GM12878 (cell line): ENCODE measurements around the gene CLMP. TPM values are rescaled to one million over a fixed set of nuclear protein-coding genes. Genes with fewer than 3 reads are reported as not detected.

Experiments used
- ATAC-seq: fragments of 200-7000 bp; cut with Tn5 transposase; 3 replicates; pipeline ENCODE4 v1.9.1; 2020; ENCODE audit warnings: mild to moderate bottlenecking, moderate library complexity
- BruUV-seq: library from RNA; stranded (reverse); fragments of 400-500 nt; replicated peaks from 2 replicates; lab custom pipeline; 2021; lab: Mats Ljungman, UMichigan
- CTCF ChIA-PET: fragments of 300-600 bp; sonication (Branson Sonifier 250); formaldehyde crosslinking; extraction: SDS; loops from one replicate; lab custom pipeline; 2021; ENCODE audit warnings: inconsistent platforms; lab: Yijun Ruan, JAX
- POLR2A ChIA-PET: fragments of 350-600 bp; formaldehyde crosslinking; extraction: SDS; loops from one replicate; lab custom pipeline; 2021; ENCODE audit warnings: inconsistent platforms; lab: Charles Lee
- RAD21 ChIA-PET: fragments of 300-600 bp; sonication (Branson Sonifier 250); formaldehyde crosslinking; loops from one replicate; lab custom pipeline; 2023; ENCODE audit warnings: antibody characterized with exemption; ENCODE audit not compliant: unreplicated experiment; lab: Charles Lee
- SMC1A ChIA-PET: fragments of 300-600 bp; sonication (Branson Sonifier 250); formaldehyde crosslinking; loops from one replicate; lab custom pipeline; 2023; ENCODE audit not compliant: unreplicated experiment, uncharacterized antibody; lab: Charles Lee
- DNase-seq: peaks from one replicate; pipeline ENCODE4 v3.0.0-alpha.2; 2011; ENCODE audit warnings: low read depth, low spot score
- FAIRE-seq: peaks from 3 replicates; lab custom pipeline; 2011; peaks lifted over from hg19 to GRCh38; lab: Jason Lieb, UNC
- H2AFZ ChIP-seq: 2 replicates; pipeline ENCODE4 v1.6.0; 2011; ENCODE audit warnings: low read depth, low read length, control low read depth; ENCODE audit not compliant: control insufficient read depth
- H3K27ac ChIP-seq: 2 replicates; pipeline ENCODE4 v1.5.1; 2011; ENCODE audit warnings: control low read depth; ENCODE audit not compliant: control insufficient read depth, insufficient read depth
- H3K27me3 ChIP-seq, 2 experiments: replicated peaks in 1 of 2; 2 replicates each; pipeline versions ENCODE4 v1.6.0 to v1.6.1; 2011; ENCODE audit warnings: low read length in 1 of 2; ENCODE audit not compliant: control insufficient read depth in 2 of 2, insufficient read depth in 2 of 2
- H3K36me3 ChIP-seq, 2 experiments: 2 replicates each; pipeline ENCODE4 v1.5.1; 2011; ENCODE audit warnings: low read length in 1 of 2; ENCODE audit not compliant: control insufficient read depth in 2 of 2, insufficient read depth in 2 of 2
- H3K4me1 ChIP-seq: 2 replicates; pipeline ENCODE4 v1.6.1; 2011; ENCODE audit warnings: mild to moderate bottlenecking, low read length, moderate library complexity, mixed read lengths; ENCODE audit not compliant: control insufficient read depth, insufficient read depth
- H3K4me2 ChIP-seq: 2 replicates; pipeline ENCODE4 v1.6.0; 2011; ENCODE audit warnings: control low read depth; ENCODE audit not compliant: control insufficient read depth, insufficient read depth
- H3K4me3 ChIP-seq: fragments of 200-600 bp; sonication (generic); 2 replicates; pipeline ENCODE4 v1.5.1; 2016
- H3K79me2 ChIP-seq: 2 replicates; pipeline ENCODE4 v1.6.0; 2011; ENCODE audit warnings: low read length; ENCODE audit not compliant: control insufficient read depth, insufficient read depth
- H3K9ac ChIP-seq: 2 replicates; pipeline ENCODE4 v1.8.0; 2011; ENCODE audit warnings: low read length, control low read depth, mixed read lengths; ENCODE audit not compliant: control insufficient read depth, insufficient read depth
- H3K9me3 ChIP-seq: replicated peaks from 3 replicates; pipeline ENCODE4 v1.5.1; 2011; ENCODE audit warnings: mild to moderate bottlenecking, low read length; ENCODE audit not compliant: control insufficient read depth, insufficient read depth
- H4K20me1 ChIP-seq: 2 replicates; pipeline ENCODE4 v1.6.0; 2011; ENCODE audit not compliant: control insufficient read depth, insufficient read depth
- CEBPZ ChIP-seq: fragments of 150-350 bp; IDR thresholded peaks from 2 replicates; pipeline ENCODE4 v1.6.1; 2016; ENCODE audit warnings: low read depth, low read length
- ETV6 ChIP-seq, 2 experiments: fragments of 450-650 bp in 1 of 2; IDR thresholded peaks in 1 of 2; conservative IDR thresholded peaks in 1 of 2; 2 replicates each; pipeline ENCODE4 v1.6.1; 2014; ENCODE audit warnings: antibody characterized with exemption in 1 of 2, borderline replicate concordance in 1 of 2, low read depth in 1 of 2, mild to moderate bottlenecking in 1 of 2, moderate library complexity in 1 of 2
- FOXM1 ChIP-seq: IDR thresholded peaks from 2 replicates; pipeline ENCODE4 v1.6.1; 2012; ENCODE audit warnings: low read depth, mild to moderate bottlenecking, inconsistent platforms, low read length, moderate library complexity
- SMAD5 ChIP-seq: IDR thresholded peaks from 2 replicates; pipeline ENCODE4 v1.6.1; 2016; ENCODE audit warnings: antibody characterized with exemption, low read depth
- TBL1XR1 ChIP-seq: IDR thresholded peaks from 2 replicates; pipeline ENCODE4 v1.6.1; 2012; ENCODE audit warnings: low read depth, low read length, improper control_type of control experiment
- ZBED1 ChIP-seq: IDR thresholded peaks from 2 replicates; pipeline ENCODE4 v1.6.1; 2016; ENCODE audit warnings: borderline replicate concordance
- ZNF217 ChIP-seq: fragments of 450-650 bp; IDR thresholded peaks from 2 replicates; pipeline ENCODE4 v1.6.1; 2017; ENCODE audit warnings: antibody characterized with exemption, mild to moderate bottlenecking
- WGBS: methylation state at CpG from one replicate; pipeline ENCODE4 v1.1.6; 2016; ENCODE audit warnings: low lambda C conversion rate; ENCODE audit not compliant: insufficient replicate concordance, insufficient coverage; ENCODE audit errors: missing lambda C conversion rate; 5-methylcytosine and 5-hydroxymethylcytosine counted together
- in situ Hi-C: fragments of 300-500 bp; cut with MboI; formaldehyde crosslinking; loops from 9 replicates; pipeline ENCODE4 v1.14.3; 2018; ENCODE audit warnings: mixed read lengths
- intact Hi-C: fragments of 100-400 bp; cut with micrococcal nuclease; formaldehyde crosslinking; loops from one replicate; pipeline ENCODE4 v1.14.2; 2022; ENCODE audit not compliant: unreplicated experiment
- polyA plus RNA-seq, 11 experiments: library from polyadenylated mRNA; depleted of rRNA in 4 of 11; unstranded in 6 of 11; stranded (reverse) in 5 of 11; fragments of >200 nt; fragmentation: Nextera tagmentation in 4 of 11; fragmentation: Illumina TruSeq in 1 of 11; extraction: Ambion mirVana in 4 of 11; extraction: Trizol in 1 of 11; gene quantifications; 1 replicate in 1 of 11; 2 replicates in 10 of 11; pipeline versions ENCODE4 v1.2.1 to v1.2.3, GENCODE V29; 2011 to 2016; ENCODE audit warnings: inconsistent platforms in 2 of 11, missing spikeins in 2 of 11, low read depth in 1 of 11
- total RNA-seq, 4 experiments: library from RNA; depleted of rRNA in 3 of 4; stranded (reverse); fragments of >200 nt in 3 of 4; fragmentation: Illumina TruSeq in 1 of 4; extraction: Trizol in 1 of 4; gene quantifications; 2 replicates each; pipeline versions ENCODE4 v1.2.1 to v1.2.3, GENCODE V29; 2013 to 2021

CLMP gene
- total and polyA plus RNA-seq, 10 of the 15 experiments (the other 5 are each of a cell fraction or from before 2014, with no cell fraction given): 0.01 to 0.71 (median 0.20) TPM; not detected in 4

- Histone ChIP-seq H3K4me2 (no peak overlapping the region), H2AFZ (no peak overlapping the region), H4K20me1 (no peaks in the 10 kb centered on the region), H3K4me3 (no peak overlapping the region), H3K27me3 (no peaks in the 10 kb centered on the region; a peak in 2 of 4 replicates), H3K4me1 (no peaks in the 10 kb centered on the region), H3K27ac (no peak overlapping the region), H3K9ac (no peak overlapping the region), H3K36me3 (no peaks in the 10 kb centered on the region), H3K9me3 (no peaks in the 10 kb centered on the region), H3K79me2 (no peaks in the 10 kb centered on the region)
- ChIA-PET RAD21 (no interaction called here), POLR2A (no interaction called here), CTCF (interaction anchor here (1.5 kb wide), 1 partner anchor 19 kb away, joined by 7 read pairs; no protein-coding TSS in a partner anchor), SMC1A (interaction anchor here (1.1 kb wide), 1 partner anchor 133 kb away, joined by 3 read pairs; no protein-coding TSS in a partner anchor)
- TF ChIP-seq ZBED1 (no peak), ETV6 (conservative IDR thresholded peaks at IDR 0.05 in 1 of 2, IDR thresholded peaks at IDR 0.05 in 1 of 2; ENCODE audit: borderline replicate concordance in 1 of 2, low read depth in 1 of 2) (no peak), FOXM1 (no peak), TBL1XR1 (no peak), ZNF217 (no peak), CEBPZ (no peak), SMAD5 (no peak)
- intact Hi-C loops (no loop called here), in situ Hi-C loops (no loop called here)
- DNase-seq (no peak), FAIRE-seq (no peak), ATAC-seq (no peak)
- 46% methylated on average over 11 of the region's 11 CpGs for WGBS
- BruUV-seq: no TSS peak
Observed at GRCh38 chr11:123241874-123242543, 47.0 kb upstream of the CLMP start.
